Measurements from ENCODE around the gene MYO10.

GRCh38 chr5:16855898-16856297 is 80.2 kb downstream of the MYO10 start:
- no peak for TF ChIP-seq CTCF (IDR thresholded peaks at IDR 0.05; ENCODE audit: borderline replicate concordance, extremely low read depth, low read length, poor library complexity, severe bottlenecking)
- TF ChIP-seq EZH2 (IDR thresholded peaks at IDR 0.05; ENCODE audit: borderline replicate concordance, low read depth, low read length, severe bottlenecking), result no peak
